GM19328 (cell line): ENCODE measurements around the gene RPL3.
"Not testable (repeated sequence)": the region's sequence is repeated elsewhere in the genome, so short reads cannot be mapped to it uniquely, and the experiment has no call there.

Source experiments
- ATAC-seq: cut with Tn5 transposase; IDR thresholded peaks from one replicate; pipeline ENCODE4 v1.9.1; 2021; ENCODE audit warnings: mild to moderate bottlenecking, moderate library complexity; ENCODE audit not compliant: unreplicated experiment

RPL3 gene

DNA sequence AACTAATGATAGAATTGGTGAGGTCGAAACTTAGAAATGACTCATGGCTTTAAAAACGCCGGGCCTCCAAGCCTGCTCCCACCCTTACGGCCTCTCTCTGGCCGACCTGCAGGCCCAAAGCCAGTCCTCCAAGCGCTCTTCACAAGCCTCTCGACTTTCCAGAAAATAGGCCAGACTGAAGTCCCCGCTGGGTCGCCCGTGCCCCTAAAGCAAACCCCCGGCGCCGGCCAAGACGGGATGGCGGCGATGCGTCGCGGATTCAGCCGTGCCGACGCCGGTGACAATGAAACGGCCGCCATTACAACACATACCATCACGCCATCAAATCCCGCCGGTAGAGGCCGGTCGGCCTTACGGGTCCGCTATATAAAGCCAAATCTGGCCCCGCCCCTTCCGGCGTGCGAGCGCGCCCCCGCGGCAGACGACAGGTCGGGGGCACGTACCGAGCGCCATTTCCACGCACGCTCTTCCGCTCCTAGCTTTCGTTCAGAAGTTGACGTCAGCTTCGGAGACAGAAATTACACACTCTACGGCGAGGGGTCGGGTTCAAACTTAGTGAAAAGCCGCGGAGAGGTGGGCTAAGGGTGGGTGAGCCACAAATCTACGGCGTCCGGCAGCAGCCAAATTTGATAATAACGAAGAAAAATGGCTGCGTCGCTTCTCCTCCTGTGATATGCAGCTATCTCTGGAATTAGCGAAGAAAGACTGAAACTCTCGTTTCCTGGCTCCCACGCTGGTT, at the start of gene RPL3:
Gene RPL3 (minus strand): TSS at position 340 of the 739 bp plus-strand sequence. CDS start 26 bp downstream, at position 314.
- peak; percentile 82 for ATAC-seq

DNA sequence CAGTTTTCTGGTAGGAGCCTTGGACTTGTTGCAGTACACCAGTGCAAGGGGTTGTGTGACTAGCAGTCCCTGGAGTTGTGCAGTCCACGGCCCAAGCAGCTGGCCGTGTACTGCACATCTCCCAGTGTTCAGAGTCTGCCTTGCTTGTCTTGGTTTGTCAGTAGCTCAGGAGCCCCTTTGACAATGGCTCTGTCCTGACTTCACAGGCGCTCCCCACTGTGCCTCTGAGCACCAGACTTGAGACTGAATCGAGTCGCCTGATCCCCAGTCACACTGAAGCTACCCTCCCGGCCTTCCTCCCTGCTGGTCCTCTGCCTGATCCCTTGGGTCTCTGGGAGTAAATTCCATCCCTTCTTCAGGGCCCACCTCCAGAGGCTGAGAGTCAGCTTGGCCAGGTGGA, 49.8 kb upstream of the RPL3 start:
- ATAC-seq, result no peak

DNA sequence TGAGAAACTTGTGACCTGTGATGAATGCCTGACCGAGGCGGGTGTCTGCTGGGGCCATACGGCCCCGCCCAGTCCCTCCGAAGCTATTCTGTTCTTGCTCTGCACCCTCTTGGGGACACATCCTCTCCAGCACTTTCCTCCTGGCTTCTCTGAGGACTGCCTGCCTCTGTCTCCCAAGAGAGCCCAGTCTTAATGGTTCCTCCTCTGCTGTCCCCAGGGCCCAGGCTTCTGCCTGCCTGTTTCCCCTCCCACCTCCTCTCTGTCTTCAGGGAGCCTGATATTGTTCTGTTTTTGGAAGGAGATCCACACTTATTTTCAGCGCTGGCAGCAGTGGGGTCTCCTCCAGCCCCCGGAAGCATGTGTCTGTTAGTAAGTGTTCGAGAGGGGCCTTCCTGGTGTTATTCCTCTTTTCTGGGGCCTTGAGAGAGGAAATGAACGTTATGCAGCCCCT, 49.1 kb upstream of the RPL3 start:
- no peak for ATAC-seq

DNA sequence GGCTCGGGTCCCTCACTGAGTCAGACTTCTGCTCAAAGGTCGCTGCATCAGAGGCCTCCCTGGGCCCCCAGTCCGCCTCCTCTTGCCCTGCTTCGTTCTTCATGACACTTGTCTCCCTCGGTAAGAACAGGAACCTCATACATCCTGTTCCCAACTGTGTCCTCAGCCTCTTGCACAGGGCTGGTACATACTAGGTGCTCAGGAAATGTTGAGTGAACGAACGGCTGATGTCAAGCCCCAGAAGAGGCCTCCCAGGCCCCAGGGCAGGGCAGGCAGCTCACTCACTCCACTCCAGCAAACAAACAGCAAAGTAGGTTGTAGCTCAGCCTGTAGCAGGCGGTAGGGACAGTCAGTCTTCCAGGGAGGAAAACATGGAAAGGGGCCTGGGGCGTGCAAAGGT, 47.6 kb upstream of the RPL3 start:
- ATAC-seq, result no peak

DNA sequence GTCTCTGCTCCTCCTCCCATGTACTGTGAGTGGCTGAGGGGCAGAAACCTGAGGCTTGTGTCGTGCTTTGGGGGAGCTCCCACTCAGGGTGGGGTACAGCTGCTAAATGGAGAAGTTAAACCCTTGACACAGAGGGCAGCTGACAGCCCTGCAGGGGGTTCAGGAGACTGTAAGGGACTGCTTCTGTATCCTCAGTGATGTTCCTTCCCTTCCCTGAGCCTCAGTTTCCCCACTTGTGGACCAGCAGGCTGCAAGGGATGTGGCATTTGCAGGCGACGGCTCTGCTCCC, 46.0 kb upstream of the RPL3 start:
- ATAC-seq, result no peak

DNA sequence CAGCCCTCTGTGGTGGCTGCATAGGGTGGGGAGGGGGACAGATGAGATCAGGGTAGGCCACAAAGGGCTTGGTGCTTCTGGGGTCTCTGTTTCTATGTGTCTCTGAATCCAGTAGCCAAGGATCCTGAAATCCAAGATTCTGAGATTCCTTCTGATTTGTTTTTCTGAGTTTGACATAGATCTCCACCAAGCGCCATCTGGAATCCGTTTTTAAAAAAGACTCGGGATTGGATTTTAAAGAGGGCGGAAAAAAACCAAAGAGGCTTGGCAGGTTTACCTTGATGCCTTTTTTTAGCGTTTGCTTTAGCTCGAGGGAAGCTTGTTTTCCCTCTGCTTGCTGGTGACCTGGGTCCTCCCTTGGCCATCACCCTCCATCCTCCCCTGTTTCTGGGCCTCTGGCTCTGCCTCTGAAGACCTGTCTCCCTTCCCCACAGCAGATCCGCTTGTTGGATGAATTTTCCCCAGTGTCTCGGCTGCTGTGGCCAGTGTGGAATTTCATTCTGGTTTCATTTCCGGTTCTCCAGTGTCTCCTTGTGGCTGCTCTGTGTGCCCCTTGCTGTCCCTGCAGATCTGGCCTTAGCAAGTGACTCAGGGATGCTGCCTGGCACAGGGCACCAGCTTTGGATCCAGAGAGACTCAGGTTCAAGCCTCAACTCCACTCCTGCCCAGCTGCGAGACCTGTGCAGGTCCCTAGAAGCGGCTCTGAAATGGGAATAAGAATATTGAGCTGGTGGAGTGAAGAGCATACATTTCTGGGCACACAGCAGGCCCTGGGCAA, 45.5 kb upstream of the RPL3 start:
- ATAC-seq, result no peak

DNA sequence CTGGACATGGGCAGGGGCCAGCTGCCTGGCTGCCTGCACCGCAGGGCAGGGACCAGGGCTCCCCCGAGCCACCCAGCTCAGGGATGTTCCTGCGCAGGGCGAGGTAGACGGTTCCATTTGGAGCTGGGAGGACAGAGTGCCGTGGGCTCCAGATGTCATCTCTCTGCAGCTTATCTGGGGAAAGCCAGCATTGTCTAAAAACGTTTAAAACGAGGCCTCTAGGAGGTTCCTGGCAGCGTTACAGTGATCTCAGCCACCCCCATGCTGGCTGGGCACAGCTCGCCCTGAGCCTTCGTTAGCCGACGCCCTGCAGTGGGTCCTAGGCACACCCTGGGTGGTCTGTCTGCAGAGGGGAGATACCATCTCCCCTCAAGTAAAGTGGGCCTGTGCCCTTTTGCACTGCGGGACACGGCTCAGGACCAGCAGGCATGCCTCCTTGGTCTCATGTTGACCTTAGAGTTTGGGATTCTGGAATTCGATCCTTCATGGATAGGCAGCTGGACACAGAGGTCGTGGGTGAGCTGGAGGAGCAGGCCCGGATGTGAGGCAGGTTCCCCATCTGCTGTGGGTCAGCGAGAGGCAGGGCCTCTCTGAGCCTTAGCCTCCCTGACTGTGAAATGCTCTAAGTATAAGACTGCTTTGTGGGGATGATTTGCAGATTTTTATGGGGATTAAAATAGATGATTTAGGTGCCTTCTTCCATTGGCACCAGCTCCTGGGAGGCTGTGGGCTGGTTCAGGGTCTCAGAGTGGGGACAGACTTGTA, 44.5 kb upstream of the RPL3 start:
- no peak for ATAC-seq

DNA sequence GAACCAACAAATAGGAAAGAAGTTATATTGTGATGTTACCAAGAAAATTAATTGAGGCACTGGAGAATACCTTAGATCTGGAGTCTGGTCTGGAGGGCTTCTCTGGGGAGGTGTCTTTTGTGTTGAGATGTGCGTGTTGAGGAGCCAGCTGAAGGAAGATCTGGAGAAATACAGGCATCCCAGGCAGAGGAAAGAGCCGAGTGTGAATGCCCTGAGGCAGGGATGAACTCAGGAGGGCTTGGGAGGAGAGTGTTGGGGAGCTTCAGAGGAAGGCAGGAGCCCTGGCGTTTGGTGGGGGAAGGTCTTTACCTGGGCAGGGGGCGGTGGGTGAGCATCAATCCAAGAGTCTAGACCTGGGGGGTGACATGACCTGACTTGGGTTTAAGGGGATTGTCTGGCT, 43.5 kb upstream of the RPL3 start:
- ATAC-seq, result no peak

DNA sequence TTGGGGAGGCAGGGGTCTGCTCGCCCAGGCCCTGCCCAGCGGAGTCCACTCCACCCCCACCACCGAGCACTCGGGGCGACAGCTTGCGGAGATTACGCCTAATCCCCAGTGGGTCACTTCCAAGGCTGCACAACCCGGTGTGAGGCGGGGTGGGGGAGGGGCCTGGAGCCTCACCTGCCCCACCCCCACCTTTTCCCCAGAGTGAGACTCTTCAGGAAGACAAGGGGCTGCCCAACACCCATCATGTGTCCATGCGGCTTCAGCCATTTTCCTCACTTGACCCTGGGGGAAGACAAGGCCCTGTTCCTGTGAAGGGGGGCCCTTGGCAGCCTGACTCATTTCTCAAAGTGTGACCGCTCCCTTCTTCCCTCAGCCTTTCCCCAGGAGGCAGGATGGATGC, 42.8 kb upstream of the RPL3 start:
- no peak for ATAC-seq

DNA sequence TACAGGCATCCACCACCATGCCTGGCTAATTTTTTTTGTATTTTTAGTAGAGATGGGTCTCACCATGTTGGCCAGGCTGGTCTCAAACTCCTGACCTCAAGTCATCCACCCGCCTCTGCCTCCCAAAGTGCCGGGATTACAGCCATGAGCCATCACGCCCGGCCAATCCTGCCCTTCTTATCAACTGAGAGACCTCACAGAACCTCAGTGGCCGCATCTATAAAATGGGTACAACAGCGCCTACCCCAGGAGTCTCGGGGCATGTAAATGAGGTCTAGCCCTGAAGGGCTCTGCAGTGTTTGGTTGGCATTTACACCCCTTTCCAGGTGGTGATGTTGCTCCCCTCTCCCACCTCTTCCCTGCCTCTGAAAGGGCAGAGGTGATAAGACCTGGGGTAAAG, 42.1 kb upstream of the RPL3 start:
- no peak for ATAC-seq

DNA sequence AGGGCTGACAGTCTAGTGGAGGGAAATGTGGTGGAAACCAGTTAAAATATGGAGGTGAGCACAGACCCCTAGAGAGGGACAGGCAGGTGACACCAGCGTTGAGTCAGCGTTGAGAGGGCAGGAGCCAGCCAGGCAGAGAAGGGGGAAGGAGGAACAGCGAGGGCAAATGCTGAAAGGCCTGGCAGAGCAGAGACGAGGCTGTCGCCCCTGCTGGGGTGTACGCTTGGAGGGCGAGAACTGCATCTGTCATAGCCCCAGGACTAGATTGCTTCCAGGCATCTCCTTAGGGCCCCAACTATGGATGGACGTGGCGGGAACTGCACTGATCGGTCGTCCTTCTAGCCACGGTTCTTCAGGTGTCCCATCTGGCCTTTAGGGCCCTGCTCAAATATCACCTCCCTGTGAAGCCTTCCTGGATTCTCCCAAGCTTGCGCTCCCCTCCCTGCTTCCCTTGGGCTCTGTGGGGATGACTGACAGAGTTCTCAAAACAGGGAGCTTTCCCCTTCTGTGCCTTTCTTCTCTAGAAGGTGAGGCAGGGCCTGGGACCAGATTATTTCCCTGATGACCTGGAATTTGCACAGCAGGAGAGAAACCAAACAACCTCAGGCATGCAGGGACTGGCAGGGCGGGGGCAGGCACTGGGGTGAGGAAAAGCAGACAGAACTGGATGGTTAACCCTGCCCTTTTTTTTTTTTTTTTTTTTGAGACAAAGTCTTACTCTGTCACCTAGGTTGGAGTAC, 41.4 kb upstream of the RPL3 start:
- no peak for ATAC-seq

DNA sequence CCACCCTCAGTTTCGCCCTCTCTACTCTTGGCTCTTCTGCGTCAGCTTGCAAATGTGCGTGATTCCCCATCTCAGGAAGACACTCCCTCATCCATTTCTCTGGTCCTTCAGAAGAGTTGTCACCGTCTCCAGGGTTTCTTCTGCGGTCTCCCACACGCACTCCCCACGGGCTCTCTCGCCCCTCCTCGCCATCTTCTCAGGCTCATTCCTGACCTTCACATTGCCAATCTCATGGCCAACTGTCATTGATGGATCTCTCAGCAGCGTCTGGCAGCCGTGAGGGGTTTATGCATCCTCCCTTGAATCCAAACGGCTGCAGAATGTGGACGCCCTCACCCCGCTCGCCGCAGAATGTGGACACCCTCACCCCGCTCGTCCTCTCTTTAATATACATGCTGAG, 40.8 kb upstream of the RPL3 start:
- no peak for ATAC-seq

DNA sequence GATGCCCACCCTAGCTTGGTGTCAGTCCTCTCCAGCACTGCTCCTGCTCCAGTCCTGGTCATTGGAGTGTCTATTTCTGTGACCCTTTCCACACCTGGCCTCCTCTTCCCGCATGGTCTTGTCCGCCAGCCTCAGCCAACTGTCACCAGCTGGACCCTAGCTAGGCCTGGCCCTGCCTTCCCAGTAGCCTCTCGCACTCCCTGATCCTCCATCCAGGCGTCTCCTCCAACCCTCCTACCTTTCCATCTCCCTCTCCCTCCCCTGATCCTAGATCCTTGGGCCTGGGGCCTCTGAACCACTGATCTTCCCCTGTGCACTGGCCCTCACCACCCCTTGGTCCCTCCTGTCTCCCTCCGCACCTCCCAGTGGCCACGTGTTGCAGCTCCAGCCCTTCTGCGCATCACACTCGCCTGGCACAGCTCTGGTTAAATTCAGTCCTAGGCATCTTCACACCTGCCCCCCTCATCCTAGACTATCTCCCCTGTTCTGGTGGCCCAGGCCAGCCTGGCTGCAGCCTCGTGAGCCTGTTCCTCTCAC, 40.3 kb upstream of the RPL3 start:
- no peak for ATAC-seq

DNA sequence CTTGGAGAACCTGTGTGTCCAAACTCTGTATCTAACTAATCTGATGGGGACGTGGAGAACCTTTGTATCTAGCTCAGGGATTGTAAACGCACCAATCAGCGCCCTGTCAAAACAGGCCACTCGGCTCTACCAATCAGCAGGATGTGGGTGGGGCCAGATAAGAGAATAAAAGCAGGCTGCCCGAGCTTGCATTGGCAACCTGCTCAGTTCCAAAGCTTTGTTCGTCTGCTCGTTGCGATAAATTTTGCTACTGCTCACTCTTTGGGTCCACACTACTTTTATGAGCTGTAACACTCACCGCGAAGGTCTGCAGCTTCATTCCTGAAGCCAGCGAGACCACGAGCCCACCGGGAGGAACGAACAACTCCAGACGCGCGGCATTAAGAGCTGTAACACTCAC, 38.8 kb upstream of the RPL3 start:
- ATAC-seq, result not testable (repeated sequence)

DNA sequence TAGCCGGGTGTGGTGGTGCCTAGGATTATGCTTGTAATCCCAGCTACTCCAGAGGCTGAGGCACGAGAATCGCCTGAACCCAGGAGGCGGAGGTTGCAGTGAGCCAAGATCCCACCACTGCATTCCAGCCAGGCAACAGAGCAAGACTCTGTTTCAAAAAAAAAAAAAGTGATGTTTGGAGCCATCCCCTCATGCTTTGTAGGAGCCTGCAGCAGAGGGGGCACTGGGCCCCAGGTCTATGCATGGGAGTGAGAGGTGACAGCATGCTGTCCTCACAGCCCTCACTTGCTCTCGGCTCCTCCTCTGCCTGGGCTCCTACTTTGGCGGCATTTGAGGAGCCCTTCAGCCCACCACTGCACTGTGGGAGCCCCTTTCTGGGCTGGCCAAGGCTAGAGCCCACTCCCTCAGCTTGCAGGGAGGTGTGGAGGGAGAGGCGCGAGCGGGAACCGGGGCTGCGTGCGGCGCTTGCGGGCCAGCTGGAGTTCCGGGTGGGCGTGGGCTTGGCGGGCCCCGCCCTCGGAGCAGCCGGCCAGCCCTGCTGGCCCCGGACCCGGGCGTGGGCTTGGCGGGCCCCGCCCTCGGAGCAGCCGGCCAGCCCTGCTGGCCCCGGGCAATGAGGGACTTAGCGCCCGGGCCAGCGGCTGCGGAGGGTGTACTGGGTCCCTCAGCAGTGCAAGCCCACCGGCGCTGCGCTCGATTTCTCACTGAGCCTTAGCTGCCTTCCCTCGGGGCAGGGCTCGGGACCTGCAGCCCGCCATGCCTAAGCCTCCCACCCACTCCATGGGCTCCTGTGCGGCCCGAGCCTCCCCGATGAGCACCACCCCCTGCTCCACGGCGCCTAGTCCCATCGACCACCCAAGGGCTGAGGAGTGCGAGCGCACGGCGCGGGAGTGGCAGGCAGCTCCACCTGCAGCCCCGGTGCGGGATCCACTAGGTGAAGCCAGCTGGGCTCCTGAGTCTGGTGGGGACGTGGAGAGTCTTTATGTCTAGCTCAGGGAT, 38.0 kb upstream of the RPL3 start:
- not testable (repeated sequence) for ATAC-seq

DNA sequence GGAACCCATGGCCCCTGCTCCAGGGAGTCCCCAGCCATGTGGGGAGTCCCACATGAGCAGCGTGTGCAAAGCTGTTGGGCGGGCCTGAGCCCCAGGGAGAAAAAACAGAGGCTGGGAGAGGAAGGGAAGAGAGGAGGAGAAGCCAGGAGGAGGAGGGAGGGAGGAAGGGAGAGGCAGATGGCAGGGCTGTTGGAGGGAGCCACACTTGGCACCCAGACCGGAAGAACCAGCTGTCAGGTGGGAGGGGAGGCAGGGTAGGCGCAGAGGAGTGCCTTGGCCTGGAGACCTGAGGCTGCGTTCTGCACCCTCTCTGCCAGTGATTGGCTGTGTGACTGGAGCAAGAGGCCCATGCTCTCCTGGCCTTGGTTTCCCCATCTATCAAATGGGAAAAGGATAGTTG, 37.0 kb upstream of the RPL3 start:
- ATAC-seq, result no peak

DNA sequence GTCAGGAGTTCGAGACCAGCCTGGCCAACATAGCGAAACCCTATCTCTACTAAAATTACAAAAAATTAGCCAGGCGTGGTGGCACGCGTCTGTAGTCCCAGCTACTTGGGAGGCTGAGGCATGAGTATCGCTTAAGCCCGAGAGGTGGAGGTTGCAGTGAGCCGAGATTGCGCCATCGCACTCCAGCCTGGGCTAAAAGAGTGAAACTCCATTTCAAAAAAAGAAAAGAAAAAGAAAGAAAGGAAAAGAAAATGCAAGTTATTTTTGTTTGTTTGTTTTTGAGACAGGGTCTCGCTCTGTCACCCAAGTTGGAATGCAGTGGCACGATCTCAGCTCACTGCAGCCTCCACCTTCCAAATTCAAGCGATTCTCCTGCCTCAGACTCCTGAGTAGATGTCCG, 36.4 kb upstream of the RPL3 start:
- not testable (repeated sequence) for ATAC-seq

DNA sequence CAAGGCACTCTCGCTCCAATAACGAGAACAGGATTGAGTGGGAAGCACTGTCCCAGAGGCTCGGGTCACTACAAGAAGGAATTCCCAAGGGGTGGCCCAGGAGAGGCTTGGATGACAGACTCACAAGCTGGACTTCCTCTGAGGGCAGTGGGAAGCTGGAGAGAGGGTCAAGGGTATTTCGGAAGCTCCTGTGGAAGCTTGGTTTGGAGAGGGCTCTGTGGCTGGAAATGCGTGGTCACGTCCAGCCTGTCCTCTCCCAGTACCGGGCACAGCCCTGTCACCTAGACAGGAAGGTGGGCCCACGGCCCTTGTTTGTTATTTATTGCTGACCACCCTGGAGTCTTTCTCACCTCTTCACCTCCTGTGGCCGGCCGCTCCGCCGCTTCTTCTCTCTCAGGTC, 35.7 kb upstream of the RPL3 start:
- no peak for ATAC-seq

DNA sequence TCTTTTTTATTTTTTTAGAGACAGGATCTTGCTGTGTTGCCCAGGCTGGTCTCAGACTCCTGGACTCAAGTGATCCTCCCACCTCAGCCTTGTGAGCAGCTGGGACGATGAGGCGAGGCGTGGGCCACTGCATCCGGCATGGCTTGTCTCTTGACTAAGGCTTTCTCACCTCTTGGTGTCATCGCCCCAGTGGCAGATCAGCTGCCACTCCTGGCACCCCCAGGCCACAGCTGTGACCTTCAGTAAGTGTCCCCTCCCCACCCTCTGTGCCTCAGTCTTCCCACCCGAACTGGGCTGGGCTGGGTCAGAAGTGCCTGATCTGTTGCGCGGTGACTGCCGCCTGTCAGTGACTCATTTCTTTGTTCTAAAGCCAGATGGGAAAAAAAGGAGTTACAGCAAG, 33.9 kb upstream of the RPL3 start:
- ATAC-seq, result no peak
